HG03095 (cell line): ENCODE measurements around the gene VGLL3.
"Not testable (repeated sequence)": the region's sequence is repeated elsewhere in the genome, so short reads cannot be mapped to it uniquely, and the experiment has no call there.

Experiments used
- ATAC-seq: cut with Tn5 transposase; IDR thresholded peaks from one replicate; pipeline ENCODE4 v1.9.1; 2021; ENCODE audit warnings: moderate library complexity; ENCODE audit not compliant: unreplicated experiment

The VGLL3 gene, protein sequence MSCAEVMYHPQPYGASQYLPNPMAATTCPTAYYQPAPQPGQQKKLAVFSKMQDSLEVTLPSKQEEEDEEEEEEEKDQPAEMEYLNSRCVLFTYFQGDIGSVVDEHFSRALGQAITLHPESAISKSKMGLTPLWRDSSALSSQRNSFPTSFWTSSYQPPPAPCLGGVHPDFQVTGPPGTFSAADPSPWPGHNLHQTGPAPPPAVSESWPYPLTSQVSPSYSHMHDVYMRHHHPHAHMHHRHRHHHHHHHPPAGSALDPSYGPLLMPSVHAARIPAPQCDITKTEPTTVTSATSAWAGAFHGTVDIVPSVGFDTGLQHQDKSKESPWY

DNA sequence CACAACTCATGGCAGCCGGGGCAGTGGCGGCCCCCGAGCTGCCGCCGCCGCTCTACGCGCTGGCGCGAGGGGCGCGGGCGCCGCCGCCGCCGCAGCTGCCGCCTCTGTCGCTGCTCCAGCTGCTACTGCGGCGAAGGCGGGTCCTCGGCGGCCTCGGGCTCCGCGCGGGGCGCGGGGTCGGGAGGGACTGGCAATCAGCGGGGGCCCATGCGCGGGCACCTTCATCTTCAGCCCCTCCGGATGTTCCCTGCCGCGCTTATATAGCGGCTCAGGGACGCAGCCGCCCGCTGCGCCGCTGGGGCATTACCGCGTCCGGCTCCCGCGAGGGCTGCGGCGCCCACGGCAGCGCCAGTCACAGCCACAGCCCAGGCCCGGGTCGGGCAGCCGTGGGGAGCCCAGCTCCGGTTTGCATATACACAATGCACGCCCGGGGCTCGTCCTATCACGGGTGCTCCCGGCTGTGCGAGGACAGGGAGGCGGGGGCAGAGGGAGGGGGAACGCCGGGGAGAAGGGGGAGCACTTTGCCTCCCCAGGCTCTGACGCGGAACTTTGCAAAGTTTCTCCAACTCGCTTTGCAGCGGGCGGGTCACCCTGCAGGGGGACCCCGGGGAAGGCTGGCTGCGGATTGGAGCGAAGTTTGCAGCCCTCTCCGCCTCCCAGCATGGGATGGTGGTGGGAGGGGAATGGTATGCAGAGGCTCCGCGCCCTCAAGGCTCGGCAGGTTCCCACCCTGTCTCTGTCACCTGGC, at the start of gene VGLL3:
TSS of gene VGLL3 (minus strand) at position 416 of the 748 bp plus-strand sequence. CDS start at position 10, 406 bp downstream.
- no peak for ATAC-seq

DNA sequence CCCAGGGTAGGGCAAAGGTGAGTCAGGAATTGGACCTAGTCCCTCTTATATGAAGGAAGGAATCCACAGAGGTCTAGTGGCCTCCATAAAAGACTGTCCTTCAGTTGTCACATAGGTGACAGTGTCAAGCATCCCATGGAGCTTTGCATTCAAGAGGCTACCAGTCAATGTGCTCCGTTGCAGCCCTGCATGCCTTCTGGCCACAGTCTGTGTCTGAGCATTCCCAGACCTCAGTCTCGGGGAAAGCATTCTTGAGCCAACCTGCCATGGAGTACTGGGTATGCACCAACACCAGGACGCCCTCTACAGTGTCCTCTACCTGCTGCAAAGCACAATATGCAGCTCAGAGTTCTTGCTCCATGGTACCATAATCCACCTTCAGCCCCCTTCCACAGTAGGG, 46.7 kb upstream of the VGLL3 start:
- ATAC-seq: no peak

DNA sequence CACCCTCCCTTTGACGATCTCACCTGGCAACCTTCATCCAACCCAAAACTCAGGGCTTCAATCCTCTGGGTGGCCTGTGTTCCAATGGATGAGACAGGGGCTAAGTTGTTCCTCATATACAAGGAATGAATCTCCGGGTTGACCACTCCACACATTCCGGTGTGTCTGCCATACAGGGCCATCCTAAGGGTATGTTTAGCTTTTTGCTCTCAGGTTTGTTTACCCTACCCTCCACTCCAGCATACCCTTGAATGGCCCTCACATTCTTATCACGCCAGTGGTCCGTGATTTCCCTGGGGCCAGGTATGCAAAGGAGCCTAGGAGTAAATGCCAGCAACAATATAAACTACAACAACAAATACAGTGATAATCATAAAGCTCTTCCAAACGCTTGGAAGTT, 45.7 kb upstream of the VGLL3 start:
- ATAC-seq: no peak

DNA sequence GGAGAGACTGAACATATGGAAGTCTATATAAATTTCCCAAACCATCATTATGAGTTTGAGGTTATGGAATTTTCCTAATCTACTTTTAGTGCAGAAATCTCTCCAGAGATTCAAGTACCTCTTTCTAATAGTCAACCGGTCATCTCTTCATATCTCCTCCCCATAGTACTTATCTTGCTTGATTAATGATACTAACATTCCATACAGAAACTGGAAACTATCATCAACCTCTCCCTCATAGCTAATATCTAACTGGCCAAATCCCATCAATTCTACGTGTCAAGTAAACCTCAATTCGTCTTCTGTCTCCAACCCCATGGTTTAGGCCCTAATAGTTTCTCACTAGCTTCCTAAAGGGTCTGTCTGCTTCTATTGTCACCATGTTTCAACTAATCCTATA, 44.4 kb upstream of the VGLL3 start:
- ATAC-seq: no peak

DNA sequence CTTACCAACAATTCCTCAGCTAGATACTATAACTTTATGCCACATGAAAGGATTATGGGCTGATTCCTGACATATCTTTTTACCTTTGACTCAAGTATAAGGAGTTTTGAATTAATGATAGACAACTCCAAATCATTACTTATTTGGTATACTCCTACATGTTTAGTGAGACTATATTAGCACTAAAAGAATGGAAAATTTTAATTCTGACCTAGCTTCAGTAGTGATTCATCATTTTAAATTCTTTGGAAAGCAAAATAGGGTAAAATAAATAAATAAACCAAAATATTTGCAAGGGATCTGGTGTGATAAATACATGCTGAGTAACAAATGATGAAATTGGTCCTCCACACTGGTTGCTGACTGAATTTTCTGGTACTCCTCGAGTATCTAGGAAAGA, 42.3 kb upstream of the VGLL3 start:
- ATAC-seq: no peak

DNA sequence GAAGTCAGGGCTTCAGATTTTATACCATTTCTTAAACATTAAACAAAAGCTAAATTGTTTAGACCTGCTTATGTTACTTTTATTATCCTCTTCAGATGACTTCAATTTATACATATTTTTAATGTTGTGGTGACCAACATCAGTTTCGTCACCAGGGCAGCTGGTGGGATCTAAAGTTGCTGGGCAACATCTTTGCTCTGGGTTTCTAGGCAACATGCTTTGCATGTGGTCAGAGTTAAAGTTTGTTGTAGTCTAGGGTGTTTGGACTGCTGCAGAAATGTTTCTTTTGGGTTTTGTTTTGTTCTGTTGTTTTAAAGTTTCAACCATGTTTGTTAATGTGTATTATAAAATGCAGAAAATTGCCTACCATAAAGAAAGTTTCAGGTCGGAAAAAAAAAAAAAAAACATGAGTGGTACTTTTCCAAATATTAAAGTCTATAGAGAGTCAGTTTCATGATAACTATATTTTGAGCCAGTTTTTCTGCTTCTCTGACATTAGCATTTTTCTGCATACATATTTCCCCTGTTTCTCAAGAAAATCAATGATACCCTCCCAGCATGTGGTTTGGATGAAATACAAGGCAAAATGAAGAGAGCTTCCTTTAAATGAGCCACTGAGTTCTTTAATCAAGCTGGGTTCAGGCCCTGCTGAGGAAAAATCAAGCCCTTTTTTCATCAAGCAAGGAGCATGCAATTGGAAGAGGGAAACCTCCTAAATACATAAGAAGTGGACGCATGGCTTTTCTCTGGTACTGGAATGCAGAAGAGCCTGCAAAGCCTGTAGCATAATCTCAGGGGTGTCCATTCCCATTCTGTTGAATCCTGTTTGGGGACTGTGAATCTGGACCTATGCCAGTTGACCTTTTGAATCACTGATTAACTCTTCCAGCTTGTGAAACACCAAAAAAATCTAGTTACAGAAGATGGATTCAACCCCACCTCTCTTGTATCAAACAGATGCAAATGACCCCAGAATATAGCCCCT, 35.0 kb upstream of the VGLL3 start:
- ATAC-seq: no peak

DNA sequence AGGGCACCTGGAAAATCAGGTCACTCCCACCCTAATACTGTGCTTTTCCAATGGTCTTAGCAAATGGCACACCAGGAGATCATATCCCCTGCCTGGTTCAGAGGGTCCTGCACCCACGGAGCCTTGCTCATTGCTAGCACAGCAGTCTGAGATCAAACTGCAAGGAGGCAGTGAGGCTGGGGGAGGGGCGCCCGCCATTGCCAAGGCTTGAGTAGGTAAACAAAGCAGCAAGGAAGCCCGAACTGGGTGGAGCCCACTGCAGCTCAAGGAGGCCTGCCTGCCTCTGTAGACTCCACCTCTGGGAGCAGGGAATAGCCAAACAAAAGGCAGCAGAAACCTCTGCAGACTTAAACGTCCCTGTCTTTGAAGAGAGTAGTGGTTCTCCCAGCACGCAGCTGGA, 26.4 kb upstream of the VGLL3 start:
- not testable (repeated sequence) for ATAC-seq

DNA sequence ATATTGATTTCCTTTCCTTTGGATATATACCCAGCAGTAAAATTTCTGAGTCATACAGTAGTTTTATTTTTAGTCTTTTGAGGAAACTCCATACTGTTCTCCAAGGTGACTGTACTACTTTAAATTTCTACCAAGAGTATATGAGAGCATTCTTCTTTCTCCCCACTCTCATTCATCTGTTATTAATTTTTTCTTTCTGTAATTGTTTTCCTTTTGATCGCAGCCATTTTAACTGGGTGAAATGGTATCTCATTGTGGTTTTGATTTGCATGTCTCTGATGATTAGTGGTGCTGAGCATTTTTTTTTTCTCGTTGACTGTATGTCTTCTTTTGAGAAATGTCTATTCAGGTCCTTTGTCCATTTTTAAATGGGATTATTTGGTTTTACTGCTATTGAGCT, 18.3 kb upstream of the VGLL3 start:
- no peak for ATAC-seq

DNA sequence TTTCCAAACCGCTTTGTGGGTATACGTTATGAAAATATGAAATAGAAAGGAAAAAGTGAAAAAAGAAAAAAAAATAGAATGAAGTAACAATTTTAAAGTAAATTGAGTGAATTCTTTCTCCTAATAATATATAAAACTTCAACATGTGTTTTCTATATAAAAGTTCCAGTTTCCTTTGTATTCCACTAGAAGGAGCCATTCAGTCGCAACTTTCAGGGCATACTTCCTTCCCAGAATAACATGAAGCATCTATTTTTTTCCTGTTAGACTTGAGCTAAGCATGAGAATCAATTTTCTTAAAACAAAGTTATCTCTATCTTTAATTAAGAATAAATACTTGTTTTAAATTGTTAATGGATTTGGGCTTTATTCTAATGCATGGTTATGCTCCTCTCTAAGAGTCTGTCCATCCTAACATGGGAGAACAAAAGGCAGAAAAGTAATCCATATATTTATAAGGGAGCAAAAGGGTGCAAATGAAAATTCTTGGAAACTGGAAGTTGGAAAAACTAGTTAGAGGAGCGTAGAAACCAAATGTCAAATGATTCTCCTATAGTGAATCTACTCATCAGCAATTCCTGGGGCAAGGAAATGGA, 16.0 kb upstream of the VGLL3 start:
- no peak for ATAC-seq

DNA sequence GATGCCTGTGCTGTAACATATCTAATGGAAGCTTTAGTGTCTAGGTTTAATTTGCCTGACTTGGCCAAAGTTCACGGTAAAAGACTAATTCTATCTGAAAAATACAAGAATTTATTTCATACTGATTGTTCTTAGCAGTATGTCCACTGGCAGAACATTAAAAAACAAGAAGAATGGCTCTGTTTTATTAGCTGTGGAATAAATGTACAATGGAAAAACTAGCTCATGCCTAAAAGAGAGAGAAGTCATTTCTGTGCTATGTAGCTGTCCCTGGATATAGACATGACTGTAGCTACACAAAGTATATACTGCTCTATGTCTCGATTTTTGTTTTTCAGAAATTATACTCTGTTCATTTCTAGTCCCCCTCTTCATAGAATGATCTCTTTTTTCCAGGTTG, 13.9 kb upstream of the VGLL3 start:
- no peak for ATAC-seq

DNA sequence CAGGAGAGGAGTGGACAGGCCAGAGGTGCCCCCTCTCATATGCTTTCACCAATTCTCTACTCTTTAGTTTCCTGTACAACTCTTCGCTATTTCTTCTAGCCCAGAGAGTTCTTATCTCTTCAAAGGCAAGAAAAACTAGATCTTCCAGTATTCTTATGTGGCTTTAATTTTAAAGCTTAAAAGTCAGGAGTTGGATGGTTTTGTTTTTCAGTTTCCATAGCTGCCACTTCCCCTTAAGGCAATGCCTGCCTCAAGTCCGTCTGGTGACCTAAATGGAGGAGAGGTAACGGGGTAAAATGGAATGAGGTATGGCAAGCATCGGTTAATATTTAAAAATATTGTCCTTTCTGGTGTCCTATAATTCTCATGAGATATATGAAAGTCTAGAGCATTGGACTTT, 11.4 kb upstream of the VGLL3 start:
- ATAC-seq: no peak

DNA sequence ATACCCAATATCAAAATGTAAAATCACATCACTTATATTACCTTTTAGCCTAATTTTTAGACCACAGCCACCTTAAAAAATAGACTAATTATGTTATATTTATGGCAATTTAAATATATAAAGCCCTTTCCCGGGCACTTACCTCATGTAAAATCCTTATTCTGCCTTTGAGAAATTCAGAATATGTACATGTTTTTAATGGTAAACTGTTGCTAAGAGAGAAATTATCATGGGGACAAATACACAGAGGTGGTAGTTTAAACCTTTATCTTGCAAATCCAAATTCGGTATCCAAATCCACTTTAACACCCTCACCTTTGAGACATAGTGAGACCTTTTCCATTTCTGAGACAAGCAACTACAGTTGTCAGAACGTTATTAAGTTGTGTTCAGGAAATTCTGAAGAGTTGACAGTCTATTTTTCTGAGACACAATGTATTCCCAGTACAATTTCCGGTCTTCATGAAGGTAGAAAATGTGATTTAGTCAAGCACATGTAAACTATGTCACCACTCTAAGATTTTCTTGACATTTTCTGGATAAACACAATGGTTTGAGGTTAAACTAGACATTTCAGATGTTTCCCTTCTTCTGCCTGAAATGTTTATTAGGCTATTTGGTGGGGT, 10.6 kb upstream of the VGLL3 start:
- ATAC-seq: no peak

DNA sequence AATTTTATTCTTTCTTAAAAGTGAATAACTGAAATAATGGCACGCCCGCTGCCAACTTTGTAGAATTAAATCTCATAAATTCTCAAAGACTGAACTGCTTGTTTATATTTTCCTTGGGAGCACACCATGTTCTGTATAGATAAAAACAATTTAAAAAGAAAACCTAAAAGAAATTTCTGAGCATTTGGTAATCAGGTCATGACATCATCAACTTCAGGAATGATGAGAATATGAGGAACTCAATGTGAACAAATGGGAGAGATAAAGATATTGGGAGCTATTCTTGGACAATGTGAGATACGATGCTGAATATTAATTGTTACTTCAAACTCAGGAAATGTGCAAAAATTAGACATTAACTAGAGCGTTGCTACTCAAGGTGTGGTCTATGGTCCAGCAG, 10.0 kb upstream of the VGLL3 start:
- ATAC-seq: no peak

DNA sequence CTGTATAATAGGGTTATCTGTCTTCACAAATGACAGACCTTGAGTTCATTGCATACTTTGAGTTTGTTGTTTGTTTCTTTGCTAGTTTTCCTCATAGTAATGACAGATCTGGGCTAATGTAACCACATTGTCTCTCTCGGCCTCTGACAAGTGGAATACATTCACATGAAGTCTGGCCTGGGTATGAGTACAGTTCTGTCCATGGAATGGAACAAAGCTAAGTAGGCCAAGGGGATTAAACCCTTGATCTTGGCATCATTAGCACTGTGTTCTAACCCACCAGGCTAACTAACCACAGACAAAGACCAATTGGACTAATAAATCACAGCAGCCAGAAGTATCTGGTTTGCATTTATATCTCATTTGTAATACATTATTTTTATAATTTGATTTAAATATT, 7.6 kb upstream of the VGLL3 start:
- ATAC-seq: no peak

DNA sequence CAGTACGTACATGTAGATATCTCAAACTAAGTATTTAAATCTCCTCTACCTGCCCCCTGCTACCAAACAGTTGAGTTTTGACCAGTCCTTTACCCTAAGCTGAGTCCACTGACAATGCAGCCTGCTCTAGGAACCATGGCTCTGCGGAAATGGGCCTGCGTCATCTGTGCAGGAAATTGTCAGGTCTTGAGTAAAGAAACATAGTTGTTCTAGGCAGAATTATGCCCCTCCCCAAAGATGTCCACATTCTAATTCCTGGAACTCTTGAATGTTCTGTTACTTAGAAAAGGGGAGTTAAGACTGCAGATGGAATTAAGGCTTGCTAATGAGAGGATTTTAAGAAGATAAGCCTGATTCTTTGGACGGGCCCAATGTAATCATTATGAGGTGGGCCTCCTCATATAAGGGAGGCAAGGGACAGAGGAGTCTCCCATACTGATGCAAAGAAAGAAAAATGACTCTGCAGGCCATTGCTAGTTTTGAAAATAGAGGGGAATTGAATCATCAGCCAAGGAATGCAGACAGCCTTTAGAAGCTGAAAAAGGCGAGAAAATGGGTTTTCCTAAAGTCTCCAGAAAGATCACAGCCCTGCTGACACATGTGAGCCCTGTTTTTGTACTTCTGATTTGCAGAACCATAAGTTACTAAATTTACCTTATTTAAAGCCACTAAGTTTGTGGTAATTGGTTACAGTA, 5.5 kb upstream of the VGLL3 start:
- no peak for ATAC-seq

DNA sequence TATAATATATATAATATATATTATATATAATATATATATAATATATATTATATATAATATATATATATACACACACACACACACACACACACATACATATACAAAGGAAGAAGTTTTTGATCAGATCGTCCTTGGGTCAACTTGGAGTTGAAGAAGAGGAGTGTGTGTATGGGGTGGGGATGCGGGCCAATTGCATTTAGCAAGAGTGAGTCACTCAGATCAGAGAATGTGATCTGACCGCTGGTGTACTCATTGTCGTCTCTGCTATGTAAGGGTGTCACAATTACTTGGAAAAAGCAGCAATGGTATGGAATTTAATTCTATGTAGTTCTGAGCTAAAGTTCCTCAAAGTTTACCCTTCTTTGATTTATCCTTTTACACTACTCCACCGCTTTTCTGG, 4.6 kb upstream of the VGLL3 start:
- ATAC-seq: no peak

DNA sequence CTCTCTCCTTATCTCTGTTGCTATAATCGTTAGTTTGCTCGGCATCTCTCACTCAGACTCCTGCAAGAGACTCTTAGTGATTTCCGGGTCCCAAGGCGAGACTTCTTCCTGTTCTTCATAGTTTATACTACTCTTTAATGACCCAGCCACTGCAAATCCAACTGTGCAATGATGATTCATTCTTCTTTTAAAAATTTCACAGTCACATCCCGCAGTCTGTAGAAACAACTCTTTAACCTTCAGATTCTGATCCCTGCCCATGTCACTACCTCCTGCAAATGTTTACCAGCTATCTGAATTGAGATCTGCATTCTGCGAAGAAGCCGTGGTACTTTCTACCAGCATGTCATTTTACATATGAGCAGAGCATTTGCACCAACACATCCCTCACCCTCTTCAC, 2.8 kb upstream of the VGLL3 start:
- no peak for ATAC-seq

DNA sequence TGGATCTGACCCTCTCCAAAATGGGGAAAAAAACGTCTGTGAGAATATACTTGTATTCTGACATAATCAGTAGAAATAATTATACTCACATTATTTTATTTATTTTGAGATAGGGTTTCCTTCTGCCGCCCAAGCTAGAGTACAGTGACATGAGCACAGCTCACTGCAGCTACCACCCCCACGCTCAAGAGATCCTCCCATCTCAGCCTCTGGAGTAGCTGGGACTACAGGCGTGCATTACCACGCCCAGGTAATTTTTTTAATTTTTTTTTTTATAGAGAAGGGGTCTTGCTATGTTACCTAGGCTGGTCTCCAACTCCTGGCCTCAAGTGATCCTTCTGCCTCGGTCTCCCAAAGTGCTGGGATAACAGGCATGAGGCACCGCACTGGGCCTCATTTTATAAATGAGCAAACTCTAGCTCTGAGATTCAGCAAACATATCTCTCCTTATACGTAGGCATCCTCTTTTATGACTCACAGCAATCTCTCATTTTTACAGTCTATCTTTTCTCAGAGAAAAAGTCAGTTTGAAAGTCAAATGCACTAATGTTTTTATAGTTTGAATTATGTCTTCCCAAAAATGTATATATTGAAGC, 989 bp upstream of the VGLL3 start:
- no peak for ATAC-seq

DNA sequence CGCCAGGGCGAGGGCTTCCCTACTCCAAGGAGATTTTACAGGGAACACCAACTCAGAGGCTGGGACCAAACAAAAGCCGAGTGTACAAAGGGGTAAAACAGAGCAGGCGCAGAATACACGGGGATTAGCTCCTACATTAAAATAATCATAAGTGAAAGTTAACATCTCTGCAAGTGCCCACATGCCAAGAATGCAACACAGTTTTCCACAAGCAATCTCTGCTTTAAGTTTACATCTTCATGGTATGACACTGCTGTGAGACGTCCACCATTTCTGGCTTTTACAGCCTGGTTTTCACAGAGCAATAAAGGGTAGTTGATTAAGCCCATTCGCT, 500 bp upstream of the VGLL3 start:
- ATAC-seq: no peak
